Myocyte (in vitro differentiated cells): ENCODE measurements around the gene RFX1. TPM values are rescaled to one million over a fixed set of nuclear protein-coding genes. Genes with fewer than 3 reads are reported as not detected.
"Not testable (repeated sequence)": the region's sequence is repeated elsewhere in the genome, so short reads cannot be mapped to it uniquely, and the experiment has no call there.

Experiments used
- DNase-seq: peaks from one replicate; pipeline ENCODE4 v3.0.0-alpha.2; 2012; ENCODE audit warnings: low read depth
- total RNA-seq: library from RNA; depleted of rRNA; stranded (reverse); fragments of >200 nt; gene quantifications from 2 replicates; pipeline ENCODE4 v1.2.3, GENCODE V29; 2014

RFX1 gene
- total RNA-seq, 1 donor from 2014 or later: 2.5 TPM

DNA sequence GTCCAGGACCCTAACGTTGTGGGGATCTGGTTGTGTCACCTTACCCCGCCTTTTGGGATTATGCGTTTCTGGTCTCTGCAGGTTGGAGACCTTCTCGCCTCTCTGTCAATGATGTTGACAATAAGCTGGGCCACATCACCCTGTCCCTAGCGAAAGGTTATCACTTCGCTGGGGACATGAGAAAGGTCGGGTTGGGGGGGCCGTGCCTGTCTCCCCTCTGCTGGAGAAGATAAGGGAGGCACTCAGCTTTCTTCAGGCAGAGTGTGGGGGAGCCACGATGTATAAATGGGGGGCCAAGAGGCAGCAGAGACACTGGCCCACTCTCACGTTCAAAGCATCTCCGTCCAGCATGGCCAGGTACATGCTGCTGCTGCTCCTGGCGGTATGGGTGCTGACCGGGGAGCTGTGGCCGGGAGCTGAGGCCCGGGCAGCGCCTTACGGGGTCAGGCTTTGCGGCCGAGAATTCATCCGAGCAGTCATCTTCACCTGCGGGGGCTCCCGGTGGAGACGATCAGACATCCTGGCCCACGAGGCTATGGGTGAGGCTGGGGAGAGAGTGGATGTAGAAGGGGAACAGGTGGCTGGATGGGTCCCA is 21.8 kb upstream of the RFX1 start, which contains the start of gene RLN3:
Gene RLN3, plus strand, starts transcription at position 293 of the 595 bp plus-strand sequence. Its CDS starts 57 bp downstream, at position 350.
- no peak for DNase-seq

DNA sequence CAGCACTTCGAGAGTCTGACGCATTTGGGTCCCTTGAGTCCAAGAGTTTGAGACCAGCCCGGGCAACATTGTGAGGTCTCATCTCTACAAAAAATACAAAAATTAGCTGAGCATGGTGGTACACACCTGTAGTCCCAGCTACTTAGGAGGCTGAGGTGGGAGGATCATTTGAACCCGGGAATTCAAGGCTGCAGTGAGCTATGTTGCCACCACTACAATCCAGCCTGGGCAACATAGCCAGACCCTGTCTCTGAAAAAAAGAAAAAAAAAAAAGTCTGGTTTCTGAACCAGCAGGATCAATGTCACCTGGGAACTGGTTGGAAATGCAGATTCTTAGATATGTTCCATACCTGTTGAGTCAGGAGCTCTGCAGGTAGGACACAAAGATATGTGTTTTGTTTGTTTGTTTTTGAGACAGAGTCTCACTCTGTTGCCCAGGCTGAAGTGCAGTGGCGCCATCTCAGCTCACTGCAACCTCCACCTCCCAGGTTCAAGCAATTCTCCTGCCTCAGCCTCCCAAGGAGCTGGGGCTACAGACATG is 20.6 kb upstream of the RFX1 start:
- not testable (repeated sequence) for DNase-seq

DNA sequence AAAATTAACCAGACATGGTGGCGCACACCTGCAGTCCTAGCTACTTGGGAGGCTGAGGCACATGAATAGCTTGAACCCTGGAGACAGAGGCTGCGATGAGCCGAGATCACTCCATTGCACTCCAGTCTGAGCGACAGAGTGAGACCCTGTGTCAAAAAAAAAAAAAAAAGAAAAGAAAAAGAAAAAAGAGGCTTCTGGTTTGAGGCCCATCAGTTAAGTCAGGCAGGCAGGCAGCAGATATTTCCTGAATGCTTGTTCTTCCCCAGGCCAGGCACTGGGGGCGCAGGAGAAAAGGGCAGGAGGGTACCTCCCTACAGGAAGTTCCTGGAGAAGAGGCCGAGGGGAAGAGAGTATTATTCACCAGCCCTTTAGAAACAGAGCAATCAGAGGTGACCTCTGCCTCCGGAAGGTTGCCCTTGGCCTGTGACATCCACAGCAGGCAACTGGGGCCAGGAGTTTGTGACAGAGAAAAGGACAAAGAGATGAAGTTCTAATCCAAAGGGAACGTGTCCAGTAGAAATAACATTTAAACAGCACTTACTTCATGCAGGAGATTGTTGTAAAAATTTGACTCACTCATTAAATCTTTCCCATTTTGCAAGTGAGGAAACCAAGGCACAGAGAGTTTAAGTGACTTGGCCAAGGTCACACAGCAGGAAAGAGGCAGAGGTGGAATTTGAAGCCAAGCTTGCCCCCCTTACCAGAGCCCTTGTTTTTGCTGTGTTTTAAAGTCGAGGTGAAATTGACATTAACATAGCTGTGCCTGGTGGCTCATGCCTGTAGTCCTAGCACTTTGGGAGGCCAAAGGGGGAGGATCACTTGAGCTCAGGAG is 17.5 kb upstream of the RFX1 start:
- DNase-seq: no peak

DNA sequence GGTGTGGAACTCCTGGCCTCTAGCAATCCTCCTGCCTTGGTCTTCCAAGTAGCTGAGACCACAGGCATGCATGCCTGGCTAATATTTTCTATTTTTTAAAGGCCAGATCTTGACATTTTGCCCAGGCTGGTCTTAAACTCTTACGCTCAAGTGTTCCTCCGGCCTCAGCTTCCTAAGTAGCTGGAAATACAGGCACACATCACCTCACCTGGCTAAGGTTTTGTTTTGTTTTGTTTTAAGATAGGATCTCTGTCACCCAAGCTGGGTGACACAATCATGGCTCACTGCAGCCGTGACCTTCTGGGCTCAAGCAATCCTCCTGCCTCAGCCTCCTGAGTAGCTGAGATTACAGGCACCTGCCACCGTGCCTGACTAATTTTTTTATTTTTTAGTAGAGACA is 16.3 kb upstream of the RFX1 start:
- DNase-seq: no peak

DNA sequence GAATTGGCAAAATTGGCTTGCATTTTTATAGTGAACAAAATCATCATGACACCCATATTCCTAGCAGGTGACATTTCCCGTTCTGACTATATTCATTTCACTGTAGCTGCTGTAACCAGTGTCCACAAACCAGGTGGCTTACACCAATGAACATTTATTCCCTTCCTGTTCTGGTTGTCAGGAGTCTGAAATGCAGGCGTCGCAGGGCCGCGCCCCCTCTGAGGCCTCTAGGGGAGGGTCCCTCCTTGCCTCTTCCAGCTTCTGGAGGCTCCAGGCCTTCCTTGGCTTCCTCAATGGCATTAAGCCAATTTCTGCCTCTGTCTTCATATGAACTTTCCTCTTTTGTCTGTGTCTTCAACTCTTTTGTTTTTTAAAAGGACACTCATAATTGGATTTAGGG is 15.4 kb upstream of the RFX1 start:
- peak; percentile 10 for DNase-seq

DNA sequence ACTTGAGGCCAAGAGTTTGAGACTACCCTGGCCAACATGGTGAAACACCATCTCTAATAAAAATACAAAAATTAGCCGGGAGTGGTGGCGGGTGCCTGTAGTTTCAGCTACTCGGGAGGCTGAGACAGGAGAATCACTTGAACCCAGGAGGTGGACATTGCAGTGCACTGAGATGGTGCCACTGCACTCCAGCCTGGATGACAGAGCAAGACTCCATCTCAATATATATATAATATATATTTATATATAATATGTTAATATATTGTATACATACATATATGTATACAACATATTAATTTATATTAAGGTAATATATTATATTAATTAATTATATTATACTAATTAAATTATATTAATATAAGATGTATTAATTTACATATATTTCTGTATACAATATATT is 13.6 kb upstream of the RFX1 start:
- not testable (repeated sequence) for DNase-seq

DNA sequence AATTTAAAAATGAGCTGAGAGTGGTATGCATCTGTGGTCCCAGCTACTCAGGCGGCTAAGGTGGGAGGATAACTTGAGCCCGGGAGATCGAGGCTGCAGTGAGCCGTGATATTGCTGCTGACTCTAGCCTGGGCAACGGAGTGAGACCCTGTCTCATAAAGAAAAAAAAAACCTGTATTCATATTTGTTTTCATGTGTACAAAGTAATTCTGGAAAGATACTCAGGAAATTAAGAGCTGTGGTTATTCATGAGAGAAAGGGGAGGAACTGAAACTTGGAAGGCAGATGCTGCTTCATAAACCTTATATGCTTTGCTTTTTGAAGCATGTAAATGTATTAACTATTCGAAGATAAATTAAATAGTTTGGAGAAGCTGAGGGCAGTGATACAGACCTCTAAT is 13.0 kb upstream of the RFX1 start:
- no peak for DNase-seq

DNA sequence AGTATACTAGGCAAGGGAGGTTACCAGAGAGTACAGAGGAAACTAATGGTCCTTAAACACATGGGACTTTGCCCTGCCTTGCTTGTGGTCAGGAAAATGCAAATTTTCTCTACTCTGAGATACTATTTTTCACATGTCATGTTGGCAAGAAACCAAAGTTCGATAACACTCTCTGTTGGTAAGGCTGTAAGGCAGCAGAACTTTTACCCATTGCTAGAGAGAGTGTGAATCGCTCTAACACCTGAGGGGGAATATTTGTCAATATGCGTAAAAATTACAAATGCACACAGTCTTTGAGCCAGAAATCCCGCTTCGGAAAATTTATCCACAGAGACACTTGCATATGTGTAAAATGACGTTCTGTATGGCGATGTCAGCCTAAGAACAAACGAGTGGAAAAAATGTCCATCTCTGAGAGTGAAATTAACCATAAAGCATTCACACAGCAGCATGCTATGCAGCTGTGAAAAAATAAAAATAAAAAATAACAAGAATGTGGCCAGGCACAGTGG is 9.5 kb upstream of the RFX1 start:
- DNase-seq: no peak

DNA sequence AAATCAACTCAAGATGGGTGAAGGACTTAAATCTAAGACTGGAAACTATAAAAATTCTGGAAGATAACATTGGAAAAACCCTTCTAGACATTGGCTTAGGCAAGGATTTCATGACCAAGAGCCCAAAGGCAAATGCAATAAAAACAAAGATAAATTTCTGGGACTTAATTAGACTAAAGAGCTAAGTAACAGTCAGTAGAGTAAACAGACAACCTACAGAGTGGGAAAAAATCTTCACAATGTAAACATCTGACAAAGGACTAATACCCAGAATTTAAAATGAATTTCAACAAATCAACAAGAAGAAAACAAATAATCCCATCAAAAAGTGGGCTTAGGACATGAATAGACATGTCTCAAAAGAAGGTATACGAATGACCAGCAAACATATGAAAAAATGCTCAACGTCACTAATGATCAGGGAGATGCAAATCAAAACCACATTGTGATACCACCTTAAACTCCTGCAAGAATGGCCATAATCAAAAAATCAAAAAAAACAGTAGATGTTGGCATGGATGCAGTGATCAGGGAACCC is 6.3 kb upstream of the RFX1 start:
- DNase-seq: no peak

DNA sequence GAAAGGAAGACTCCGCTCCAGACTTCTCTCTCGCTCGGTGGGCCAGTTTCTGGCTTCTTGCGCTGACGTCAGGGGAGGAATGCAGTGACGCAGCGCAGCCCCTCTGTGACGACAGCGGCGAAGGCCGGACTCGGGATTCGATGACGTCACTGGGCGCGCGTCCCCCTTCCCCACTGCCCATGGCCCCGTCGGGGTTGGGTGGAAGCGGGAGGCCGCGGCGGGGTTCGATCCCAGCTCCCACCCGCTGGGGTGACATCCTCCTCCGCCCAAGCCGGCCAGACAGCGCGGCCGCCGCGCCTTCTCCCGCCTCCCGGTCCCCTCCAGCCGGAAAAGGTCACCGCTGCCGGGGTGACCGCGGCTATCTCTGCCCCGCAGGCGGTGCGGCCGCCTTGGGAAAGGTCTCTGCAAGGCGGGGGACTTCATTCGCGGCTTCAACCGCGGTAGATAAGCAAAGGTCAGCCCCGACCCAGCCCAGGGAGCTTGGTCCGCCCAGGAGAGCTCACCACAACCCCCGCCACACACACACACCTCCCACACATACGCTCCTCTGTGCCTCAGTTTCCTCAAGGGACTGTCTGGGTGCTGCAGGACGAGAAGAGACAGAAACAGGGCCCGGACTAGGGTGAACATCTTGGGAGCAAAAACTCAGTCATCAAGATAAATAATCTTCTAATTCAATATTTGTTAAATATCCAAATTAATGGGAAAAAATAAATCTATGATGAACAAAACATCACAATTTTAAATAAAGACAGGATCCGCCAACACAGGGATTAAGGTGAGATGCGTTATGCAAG is 844 bp upstream of the RFX1 start:
- DNase-seq: no peak

DNA sequence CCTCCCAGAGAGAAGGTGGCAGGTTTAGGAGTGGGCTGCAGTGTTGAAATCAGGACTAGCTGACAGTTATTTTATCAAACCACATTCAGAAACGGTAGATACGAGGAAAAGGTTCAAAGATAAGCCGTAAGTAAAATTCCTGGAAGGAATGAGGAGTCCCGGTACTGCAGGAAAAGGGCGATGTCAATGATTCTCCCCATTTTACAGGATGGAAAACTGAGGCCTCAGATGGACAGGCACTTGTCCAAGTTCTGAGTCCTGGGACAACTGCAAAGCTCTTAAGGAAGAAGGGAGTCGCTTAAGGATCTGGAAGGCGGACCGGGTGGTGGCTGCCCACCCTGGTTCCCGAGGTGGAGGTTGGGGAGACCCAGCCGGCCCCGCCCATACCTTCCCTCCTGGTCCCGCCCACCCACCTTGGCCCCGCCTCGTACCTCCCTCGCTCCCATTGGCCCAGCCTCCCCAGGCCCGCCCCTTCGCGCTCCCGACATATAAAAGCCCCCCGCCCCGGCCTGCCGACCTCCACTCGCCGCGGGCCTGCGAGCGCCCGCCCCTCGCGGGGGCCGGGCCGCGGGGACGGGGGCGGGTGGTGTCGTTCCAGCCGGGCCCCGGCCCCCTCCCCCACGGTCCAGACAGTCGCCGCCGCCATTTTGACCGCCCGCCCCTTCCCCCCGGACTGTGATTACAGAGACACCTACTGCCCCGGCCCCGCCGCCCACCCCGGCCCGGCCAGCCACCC is 603 bp downstream of the RFX1 start:
- DNase-seq: peak; percentile 80

DNA sequence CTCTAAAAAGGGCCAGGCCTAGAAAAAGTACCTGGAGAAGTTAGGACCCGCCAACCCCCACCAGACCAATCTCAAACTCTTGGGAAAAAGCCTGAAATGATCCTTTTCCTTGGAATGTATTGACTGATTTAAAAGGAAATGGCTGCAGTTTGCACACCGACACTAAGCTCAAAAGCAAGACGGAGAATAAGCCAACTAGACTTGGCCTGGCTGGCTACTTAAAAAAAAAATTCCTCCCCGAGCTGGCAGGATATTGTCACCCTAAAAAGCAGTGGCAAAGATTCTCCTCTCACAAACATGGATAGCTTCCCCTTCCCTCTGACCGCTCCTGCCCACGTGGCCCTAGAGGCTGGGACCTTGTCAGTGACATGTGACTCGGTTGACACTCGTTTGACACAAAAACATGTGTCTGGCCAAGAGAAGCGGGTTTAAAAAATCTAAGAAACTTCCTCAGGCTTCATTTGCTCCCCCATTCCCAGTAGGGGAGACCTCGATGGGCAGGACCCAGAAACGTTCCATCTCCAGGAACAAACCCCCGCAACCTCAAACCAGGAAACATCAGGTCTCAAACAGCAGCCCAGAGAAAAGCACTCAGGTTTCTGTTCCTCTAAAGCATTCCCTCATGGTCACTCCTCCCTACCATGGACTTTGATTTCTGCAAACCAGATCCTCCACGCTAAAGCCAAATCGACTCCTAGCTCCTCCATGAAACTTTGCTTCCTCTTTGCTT is 1.3 kb downstream of the RFX1 start:
- peak; percentile 9 for DNase-seq

DNA sequence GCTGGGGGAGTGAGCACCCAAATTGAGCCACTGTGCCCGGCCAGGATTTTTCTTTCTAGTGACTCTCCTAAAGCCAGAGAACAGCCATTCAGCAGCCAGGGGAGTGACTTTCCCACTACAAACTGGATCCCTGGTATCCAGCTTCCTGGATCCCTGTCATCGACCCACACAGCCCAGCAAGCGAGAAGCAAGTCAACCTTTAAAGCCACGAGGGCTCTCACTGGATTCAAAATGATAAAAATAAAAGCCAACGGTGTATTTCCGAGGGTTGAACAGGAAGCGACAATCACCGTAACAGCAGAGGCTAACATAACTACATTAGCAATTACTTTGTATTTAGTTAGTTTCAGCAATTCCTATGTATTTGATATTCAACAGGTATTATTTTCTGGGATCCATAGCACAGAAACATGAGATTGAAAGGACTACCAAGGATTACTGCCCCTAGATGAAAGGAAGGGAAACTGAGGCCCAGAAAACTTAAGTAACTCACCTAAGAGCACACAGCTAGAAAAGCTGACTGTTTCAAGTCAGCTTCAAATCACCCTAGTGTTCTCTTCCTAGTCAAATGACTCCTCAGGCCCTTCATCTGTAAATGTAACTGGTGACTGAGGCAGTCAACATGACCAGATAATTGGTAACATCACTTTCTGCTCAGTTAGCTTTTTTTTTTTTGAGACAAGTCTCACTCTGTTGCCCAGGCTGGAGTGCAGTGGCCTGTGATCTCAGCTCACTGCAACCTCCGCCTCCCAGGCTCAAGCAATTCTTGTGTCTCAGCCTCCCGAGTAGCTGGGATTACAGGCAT is 2.7 kb downstream of the RFX1 start:
- DNase-seq: no peak

DNA sequence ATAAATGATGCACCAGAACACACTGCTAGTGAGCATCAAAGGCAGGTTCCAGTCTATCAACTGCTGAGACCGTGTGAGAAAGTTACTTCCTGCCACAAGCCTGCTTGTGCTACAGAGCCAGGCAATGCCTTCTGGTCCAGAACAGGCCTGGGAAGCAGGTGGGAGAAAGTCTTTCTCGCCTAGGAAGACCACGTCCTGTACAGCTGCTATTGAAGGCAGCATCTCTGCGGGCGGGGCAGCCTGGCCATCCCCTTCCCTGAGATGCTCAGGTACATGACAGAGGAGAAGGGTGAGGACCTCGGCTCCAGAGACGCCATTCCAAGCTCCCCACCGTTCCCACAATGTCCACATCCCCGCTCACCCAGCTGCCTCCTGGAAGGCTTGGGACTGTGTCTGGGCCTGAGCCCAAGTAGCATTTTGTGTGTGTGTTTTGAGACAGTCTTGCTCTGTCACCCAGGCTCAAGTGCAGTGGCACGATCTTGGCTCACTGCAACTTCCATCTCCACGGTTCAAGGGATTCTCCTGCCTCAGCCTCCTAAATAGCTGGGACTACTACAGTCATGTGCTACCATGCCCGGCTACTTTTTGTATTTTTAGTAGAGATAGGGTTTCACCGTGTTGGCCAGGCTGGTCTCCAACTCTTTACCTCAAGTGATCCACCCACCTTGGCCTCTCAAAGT is 3.4 kb downstream of the RFX1 start:
- DNase-seq: peak; percentile 26

DNA sequence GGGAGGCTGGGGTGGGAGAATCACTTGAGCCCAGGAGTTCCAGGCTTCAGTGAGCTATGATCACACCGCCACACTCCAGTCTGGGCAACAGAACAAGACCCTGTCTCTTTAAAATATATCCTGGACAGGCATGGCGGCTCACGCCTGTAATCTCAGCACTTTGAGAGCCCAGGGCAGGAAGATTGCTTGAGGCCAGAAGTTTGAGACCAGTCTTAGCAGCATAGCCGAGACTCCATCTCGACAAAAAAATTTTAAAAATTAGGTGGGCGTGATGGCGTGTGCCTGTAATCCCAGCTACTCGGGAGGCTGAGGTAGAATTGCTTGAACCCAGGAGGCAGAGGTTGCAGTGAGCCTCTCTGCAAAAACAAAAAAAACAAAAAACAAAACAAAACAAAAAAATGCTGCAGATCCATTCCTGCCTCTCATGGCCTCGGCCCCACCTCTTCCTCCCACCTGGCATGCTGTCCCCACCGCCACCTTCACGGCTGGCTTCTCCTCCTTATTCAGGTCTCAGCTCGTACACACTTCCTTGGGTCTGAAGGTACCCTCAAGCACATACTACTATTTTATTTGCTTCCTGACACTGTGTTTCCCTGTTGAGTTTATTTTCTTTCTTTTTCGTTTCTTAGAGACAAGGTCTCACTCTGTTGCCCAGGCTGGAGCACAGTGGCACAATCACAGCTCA is 5.3 kb downstream of the RFX1 start:
- DNase-seq: no peak

DNA sequence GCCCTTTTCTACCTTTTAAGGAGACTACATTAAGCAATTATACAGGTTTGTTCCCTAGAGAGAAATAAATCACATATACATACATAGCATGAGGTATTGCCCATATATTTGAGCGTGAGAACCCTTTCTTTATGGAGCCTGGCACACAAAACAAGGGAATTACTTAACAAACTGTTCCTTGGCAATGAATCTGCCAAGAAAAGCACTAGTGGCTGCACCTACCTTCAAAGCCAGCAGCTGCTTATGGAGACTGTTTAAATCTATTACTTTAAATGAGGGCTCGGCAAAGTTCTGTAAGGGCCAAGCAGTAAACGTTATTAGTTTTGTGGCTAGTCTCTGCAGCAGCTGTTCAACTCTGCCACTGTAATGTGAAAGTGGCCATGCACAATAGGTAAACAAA is 7.0 kb downstream of the RFX1 start:
- DNase-seq: no peak

DNA sequence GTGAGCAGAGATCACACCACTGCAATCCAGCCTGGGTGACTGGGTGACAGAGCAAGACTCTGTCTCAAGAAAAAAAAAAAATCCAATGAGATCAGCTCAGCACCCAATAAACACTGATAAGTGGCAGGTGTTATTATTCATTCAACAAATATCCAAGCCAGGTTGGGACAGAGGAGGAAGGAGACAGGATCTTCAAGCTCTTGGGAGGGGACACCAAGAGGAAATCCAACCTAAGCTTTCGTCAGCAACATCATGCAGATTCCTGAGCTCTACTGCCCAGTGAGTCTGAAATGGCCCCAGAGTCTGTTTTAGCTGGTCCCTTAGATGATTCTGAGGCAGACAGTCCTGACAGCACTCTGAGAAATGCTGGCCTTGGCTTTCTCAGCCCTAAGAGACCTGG is 7.7 kb downstream of the RFX1 start:
- DNase-seq: no peak

DNA sequence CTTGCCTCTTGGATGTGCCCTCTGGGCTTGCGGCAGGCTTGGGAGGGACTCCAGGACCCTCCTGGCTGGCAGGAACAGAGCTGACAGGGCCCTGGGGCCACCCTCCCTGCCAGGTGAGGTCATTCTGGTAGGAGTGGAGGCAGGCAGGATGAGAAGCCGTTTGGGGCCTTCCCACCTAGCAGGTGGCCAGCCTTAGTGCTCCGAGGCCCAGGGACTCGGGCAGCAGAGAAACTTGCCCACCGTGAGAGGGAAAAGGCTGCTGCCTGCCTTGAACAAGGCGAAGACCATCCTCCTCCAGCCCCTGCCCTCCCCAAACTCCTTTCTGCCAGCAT is 8.5 kb downstream of the RFX1 start:
- DNase-seq: no peak
